ENCODE measurements around the gene ARHGEF16.

ARHGEF16 gene

DNA sequence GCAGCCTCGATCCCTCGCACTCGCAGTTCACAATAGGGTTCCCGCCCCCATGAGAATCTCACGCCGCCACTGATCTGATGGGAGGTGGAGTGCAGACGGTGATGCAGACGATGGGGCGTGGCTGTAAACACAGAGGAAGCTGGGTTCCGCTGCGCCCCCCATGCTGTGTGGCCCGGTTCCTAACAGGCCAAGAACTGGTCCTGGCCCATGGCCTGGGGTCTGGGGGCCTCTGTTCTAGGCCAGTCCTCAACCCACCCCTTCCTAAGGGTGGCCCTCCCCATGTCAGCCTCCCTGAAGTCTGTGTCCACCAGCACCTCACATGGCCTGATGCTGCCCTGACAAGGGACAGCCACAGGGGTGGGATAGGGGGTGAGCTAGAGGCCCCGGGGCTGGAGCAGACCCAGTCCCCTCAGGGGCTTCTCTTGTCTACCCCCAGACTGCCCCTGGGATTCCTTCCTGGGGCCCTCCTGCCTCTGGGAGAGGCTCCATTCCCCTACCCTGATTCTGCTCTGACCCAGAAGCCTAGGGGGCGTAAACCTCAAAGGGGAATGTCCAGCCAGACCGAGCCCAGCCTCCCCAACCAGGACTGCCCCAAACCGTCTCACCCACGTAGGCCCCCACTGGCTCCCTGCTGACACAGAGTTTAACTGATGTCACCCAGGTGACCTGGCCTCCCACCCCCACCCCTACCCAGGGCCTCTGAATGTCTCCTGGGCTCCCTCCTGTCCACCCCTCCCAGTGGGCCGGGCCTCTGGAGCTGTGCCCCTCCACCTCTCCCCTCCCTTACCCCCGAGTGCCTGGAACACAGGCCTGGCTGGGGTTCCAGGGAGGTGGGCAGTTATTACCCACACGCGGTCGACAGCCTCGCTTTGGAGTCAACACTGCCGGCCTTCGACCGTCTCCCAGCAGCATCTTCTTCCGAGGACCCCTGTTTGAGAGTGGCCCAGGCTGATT lies 14.8 kb upstream of the ARHGEF16 start:
- no peak for DNase-seq

DNA sequence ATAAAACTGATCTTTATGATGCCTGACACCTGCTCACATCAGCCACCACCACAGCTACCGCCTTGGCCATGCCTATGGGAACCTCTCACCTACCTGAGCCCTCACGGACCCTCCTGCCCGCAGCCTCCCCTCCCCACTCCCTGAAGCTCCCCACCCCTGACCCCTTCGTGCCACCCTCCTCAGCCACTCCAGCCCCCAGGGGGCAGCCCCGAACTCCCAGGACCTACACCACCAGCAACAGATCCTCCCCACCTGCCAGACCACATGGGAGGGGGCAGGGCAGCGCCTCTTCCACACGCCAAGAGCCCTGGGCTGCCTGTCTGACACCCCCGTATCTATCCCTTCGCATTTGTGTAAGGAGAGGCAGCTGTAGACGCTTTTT lies 14.2 kb upstream of the ARHGEF16 start:
- DNase-seq, result no peak

DNA sequence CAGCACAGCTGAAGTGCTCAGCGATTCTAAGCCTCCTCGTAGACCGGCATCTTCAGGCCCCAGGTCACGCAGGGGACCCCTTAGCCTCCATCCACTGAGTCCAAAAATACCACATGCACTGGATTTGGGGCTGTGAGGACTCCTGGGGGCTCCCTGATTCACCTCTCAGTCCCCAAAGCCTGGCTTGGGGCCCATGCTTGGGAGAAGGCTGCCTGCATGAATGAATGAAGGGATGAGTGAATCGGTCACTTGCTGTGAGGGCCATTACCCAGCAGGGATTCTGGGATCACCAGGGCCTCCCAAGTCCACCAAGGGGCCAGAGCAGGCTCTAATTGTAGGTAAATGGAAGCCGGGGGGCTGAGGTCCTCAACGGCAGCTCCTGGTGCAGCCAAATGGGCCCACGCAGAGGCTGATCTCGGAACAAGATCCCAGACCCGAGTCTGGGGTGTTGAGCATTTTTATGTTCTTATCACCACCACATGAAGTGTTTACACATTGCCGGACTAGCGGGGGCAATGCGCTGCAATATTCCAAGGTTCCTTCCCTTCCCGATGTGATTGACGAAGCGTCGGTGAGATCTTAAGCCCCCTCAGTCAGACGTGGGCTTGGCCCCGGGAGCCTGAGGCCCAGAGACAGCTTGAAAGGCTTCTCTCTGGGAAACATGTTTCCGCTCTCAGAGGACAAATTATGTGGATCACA lies 13.6 kb upstream of the ARHGEF16 start:
- no peak for DNase-seq

DNA sequence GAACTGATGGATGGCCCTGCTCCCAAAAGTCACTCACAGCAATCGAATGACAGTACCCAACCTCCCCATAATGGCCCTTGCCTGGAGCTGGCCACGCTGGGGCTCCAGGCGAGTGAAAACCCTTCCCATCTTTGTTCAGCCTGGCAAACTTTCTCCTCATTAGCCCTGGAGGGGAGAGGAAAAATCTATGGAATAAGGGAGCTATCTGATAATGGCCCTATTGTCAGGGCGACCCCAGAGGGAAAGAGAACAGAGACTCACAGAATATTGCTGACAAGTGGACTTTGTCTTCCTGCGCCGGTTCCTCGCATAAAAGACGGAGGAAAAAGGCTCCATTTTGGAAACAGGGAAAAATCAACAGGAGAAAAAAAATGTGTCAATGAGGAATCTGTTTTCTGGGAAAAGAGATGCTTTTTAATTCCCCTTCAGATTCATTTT lies 13.0 kb upstream of the ARHGEF16 start:
- no peak for DNase-seq

DNA sequence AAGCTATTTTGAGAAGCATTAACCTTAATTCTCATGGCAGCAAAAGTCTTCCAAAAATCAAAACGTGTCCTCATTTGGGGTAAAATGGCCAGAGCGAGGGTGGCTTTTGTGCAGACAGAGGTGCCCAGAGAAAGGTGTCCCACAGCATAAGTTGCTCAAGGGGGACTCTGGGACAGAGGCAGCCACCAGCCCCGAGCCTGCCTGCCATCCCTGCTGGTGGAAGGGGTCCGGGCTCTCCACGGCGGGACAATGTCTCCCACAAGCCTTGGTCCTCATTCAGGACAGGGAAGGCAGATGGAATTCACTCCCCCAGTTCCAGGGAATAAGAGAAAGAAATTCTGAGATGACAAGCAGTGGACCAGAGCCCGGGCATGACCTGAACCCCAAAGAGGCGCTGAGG lies 12.6 kb upstream of the ARHGEF16 start:
- no peak for DNase-seq

DNA sequence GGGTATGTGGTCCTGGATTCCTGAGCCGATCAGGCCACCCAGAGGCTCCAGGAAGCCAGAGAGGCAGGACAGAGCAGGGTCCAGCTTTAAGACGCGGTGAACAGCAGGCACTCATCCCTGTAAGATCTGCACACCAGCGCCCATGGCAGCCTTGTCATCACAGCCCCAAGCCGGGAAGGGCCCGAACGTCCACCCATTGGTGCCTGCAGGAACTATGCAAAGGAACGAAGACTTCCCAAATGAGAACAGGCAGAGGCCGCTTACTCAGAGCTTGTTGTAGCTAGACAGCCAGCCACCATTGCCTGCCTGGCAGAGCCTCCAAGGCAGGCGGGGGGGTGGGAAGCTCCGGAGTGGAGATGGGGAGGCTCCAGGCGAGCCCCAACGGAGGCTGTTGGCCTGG lies 12.1 kb upstream of the ARHGEF16 start:
- no peak for DNase-seq

DNA sequence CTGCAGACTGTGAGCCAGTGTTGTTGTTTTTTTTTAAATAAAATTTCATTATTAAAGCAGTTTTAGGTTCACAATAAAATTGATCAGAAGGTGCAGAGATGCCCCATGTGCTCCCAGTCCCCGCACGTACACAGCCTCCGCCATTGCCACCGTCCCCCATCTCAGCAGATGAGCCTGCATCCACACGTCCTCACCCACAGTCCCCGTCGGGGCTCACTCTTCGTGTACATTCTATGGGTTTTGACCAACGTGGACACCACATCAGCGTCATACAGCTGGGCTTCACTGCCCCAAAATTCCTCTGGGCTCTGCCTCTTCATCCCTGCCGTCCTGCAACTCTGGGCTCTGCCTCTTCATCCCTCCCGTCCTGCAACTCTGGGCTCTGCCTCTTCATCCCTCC lies 11.6 kb upstream of the ARHGEF16 start:
- DNase-seq, result no peak

DNA sequence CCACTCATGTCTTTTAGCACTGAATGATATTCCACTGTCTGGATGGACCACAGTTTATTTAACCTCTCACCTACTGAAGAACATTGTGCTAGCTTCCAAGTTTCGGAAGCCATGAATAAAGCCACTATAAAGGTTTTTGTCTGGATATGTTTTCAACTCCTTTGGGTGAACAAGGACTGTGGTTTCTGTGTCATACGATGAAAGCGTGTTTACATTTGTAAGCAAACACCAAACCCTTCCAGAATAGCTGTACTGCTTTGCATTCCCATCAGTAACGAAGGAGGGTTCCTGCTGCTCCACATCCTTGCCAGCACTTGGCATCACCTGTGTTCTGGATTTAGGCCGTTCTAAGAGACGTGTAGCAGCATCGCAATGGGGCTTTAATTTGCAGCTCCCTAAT lies 10.7 kb upstream of the ARHGEF16 start:
- DNase-seq, result no peak

DNA sequence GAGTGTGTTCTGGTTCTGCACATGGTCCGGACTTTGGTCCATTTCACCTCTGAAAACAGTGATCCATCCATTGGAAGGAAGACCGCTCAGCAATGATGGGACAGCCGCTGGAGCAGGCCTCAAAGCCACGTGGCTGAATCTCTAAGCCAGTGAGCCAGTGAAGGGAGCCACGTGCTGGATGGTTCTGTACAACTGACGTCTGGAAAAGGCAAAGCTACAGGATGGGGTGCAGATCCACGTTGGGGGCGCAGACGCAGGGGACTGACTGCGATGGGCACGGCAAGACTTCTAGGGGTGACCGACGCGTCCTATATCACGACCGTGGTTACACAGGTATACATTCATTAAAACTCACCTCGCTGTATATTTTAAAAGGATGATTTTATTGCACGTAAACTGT lies 10.2 kb upstream of the ARHGEF16 start:
- no peak for DNase-seq

DNA sequence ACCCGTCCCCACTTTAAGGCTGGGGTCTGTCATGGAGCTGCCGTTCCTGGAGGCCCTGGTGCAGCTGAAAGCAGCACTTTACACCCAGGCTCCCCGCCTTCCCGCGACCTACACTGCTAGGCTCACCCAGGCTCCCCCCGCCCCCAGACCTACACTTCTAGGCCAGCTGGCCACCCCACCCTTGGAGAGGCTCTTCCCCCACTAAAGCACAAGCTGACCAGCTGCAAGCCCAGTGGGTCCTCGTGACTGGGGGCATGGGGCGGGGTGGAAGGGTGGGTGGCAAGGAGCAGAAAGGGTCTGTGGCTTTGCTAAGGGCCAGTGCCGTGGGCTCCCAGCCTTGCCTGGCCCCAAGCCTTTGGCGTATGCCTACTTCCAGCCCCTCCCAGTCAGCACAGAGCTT lies 9.7 kb upstream of the ARHGEF16 start:
- DNase-seq, result no peak

DNA sequence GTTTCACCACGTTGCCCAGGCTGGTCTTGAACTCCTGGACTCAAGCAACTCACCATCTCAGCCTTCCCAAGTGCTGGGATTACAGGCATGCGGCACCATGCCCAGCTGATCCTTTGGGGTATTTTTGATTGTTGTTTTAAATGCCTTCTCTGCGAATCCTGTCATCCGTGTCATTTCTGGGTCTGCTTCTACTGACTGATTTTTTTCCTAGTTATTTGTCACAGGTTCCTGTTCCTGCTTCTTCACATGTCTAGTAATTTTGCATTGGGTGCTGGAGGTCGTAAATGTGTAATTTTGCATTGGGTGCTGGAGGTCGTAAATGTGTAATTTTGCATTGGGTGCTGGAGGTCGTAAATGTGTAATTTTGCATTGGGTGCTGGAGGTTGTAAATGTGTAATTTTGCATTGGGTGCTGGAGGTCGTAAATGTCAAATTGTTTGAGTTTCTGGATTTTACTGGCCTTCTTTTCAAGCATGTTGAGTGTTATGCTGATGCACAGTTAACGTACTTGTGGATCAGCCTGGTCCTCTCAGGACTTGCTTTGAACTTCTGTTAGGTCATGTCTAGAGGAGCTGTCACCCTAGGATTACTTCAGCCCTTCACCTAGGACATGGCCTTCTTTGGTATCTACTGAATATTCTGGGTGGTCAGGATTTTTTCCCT lies 4.1 kb upstream of the ARHGEF16 start:
- DNase-seq, result no peak

DNA sequence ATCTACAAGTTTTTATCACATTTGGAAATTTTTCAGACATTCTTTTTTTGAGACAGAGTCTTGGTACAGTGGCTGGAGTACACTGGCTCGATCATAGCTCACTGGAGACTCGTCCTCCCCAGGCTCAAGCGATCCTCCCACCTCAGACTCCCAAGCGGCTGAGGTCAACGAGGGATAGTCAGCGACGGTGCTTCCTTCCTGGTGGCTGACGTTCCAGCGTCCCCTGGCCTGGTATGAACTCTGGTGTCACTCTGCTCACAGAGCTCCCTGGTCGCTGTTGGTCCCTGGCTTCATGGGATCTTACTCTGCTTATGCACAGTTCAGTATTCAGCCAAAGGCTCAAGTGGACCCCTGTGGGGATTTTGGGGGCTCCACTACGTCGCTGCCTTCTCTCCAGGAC lies 3.5 kb upstream of the ARHGEF16 start:
- DNase-seq, result no peak

DNA sequence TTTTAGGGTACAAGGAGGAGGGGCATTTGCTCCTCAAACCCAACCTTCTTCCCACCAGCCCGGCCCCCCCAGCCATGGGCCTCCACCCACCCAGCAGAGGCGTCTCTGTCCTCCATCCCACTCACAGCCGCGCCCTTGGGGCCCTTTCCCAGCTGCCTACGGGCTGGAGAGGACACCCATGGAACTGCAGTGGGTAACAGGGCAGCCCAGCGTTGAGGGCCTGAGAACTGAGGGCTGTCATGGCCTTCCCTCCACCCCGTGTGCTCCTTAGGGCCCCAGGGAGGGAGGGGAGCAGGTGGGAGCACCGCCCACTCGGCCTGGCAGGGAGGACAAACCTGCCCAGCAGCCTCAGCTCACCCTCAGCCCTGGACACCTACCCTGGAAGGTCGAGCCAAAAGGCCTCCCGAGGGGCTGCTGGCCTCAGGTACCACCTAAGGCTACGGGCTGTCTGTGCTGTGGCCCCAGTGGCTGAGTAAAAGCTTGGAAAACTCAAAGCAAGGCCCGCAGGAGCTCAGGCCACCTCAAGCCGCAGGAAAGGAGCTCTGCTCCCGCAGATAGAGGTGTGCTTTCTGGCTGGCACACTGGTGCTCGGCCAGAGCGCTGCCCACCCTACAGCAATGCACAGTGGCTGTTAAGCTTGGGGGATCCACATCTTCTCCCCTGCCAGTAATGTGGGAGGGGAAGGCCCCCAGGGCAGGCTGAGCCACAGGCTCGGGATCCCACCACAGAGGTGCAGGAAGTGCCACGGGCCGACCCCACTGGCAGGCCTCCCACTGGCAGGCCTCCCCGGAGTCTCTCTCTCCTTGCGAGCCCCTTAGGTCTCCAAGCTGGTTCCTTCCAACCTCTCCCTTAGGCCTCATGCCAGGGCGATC lies 2.2 kb upstream of the ARHGEF16 start:
- DNase-seq, result no peak

DNA sequence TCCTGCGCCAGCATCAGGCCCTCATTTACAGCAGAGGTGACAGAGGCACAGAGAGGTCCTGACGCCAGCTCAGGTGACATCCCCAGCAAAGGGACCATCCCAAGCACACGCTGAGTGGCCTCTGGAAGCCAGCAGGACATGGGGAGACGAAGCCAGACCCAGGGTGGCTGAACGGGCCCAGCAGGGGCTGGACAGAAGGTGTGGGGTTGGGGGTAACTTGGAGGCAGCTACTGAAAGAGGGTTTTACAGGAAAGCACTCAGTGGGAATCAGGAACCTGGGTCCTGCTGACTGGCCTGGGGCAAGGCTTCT lies 1.6 kb upstream of the ARHGEF16 start:
- DNase-seq, result no peak

DNA sequence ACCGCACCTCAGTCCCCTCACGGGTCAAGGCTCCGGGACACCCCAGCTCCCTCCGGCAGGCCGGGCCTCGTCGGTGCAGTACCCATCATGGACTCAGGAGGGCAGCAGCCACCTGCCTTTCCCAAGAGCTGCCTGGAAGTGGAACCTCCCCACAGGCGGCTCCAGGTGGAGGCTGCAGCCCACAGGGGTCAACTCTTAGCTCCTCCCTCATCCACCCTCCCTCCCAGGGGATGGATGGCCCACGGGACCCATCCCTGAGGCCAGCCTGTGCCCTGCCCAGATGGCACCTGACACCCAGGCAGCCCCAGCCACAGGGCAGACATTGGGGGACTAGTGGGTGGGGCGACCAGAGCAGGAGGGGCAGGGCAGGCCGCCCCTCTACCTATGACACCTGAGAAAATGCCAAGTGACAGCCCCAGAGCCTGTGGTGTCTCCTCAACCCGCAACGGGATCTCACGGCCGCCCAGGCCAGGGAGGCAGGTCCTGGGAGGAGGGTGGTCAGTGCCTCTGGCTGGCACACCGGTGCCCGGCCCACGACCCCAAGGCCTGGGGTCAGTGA lies 1.2 kb upstream of the ARHGEF16 start:
- DNase-seq, result peak; percentile 60

DNA sequence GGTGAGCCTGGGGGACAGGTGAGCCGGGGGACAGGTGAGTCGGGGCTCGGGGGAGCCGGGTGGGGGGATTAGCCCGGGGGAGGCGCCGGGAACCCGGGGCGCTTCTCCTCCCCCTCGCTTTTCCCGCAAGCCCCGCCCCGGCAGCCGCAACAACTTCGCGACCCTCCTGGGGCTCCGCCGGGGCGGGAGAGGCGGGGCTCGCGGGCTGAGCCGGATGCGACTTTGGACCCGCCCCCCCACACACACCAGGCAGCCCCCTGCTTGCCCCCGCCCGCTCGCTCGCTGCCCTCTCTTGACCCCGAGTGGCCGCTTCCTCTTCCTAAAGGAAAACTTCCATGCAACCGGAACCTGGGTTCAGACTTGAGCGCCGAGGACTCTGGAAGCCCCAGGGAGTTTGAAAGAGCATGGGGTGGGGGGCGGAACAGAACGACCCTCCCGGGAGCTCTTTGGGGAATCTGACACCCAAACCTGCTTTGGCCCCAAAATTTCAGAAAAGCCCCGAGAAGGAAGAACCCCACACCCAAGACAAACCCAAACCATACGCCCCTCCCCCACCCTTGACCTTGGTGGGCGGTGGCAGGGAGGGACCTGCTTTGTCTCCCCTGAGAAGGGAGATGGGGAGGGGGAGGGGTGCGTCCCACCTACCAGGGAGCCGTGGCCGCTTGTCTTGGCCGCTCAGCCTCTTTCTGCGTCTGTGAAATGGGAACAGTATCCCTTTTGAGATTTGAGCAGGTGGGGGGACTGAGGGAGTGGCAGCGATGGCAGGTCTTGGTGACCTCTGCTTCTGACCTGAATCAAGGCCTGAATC lies 550 bp downstream of the ARHGEF16 start:
- DNase-seq, result peak; percentile 23

DNA sequence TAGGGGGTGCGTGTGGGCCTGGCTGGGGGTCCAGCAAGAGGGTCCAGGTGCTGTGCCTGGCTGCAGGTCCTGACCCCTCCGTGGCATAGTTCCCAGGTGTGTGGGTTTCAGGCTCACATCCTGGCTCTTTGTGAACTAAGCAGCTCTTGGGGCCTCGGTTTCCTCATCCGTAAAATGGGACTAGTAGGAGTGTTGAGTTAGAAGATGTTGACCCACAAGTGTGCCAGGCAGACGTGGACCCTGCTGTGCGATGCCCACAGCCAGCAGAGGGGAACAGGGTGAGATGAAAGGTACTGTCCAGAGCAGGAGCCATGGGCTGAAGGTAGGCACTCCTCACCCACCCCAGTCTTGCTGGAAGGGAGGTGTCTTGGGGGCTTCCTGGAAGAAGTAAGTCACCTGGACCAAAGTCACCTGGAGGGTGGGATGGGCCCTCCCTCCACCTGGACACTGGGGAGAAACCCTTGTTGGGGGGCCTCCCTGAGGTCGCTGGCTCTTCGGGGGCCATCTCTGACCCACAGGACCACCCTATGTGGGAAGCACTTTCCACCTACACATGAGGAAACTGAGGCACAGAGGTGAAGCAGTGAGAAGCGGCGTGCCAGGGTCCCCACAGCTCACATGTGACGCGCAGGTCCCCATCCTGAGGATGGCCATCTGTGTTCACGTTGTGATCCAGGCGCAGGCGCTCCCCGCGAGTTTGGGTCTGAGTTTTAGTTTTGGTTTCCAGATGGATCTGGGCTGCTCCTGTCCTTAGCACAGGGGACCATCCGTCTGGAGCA lies 1.4 kb downstream of the ARHGEF16 start:
- DNase-seq, result no peak

DNA sequence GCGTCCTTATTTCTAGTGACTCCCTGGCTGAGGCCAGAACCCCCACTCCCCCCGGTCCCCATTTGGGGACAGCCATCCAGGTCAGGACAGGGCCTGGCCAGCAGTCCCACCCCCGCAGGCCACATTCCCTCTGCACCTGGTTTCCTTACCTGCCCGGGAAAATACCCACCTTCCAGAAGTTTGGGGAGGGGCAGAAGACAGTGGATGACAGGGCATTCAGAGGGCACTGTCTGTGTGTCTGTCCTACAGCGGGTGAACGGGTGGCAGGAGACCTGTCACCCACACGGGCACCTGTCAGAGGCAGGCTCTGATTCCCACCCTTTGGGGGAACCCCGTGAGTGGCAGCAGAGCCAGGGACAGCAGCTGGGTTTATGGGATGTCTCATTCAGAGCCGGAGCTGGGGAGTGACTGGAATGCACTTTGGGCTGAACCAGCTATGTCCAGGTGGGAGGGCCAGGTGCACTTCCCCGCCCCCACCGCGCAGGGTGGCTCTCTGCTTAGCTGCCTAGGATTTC lies 2.0 kb downstream of the ARHGEF16 start:
- DNase-seq, result no peak

DNA sequence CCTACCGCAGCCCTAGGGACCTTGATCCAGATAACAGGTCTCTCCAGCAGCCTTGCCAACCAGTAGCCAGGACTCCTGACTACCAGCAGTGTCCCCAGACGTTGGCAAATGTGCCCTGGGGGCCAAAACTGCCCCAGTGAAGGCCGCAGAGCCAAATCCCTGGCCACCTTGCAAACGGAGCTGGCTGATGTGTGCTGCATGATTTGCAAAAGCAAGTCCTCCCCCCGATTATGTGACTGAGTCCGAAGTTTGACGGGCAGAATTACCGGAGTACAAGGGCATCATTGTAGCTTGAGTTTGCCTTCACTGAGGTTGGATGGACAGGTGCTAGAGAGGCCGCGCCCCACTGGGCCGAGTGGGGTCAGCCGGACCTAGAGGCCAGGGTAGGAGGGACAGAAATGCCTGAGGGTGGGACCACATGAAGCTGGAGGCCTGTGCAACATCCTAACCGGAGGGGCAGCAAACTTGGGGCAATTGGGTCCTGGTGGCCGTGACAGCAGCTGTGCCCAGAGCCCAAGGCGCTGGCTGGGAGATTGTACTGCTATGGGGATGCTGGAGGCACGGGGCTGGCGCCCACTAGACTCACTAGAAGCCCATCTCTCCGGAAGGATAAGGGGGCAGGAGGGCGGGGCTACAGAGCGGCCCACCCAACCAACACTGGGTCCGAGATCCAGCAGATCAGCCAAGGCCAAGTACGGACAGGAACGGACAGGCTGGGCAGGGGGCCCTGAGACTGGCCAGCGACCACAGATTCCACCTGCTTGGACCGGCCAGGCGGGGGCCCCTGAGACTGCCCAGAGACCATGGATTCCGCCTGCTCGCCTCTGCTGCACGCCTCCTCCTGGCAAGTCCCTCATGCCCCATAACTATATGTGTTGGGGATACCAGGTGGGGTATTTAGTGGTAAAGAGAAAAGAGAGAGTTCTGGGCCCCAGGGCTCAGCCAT lies 2.8 kb downstream of the ARHGEF16 start:
- DNase-seq, result no peak

Data from EL (cell line).